Measurements from ENCODE around the gene PNMA5. TPM values are rescaled to one million over a fixed set of nuclear protein-coding genes. Genes with fewer than 3 reads are reported as not detected.

The PNMA5 gene
- total RNA-seq, 6 donors from 2014 or later, result not detected

GRCh38 chrX:152958524-152959465, 35.1 kb downstream of the PNMA5 start:
- ATAC-seq (ENCODE audit: low FRiP score in 2 of 2), result peak; percentile 90 to 99
- Histone ChIP-seq H3K27me3 (no peaks in the 10 kb centered on the region), H3K4me1 (peaks cover 0 to 11% (median 0%) of the 10 kb centered on the region in 4 donors), H3K4me3 (peak overlapping the region in 3 of 4 donors; percentile 31 to 33 (median 32)), H3K27ac (peak overlapping the region; percentile 20 to 78 (median 57)), H3K36me3 (no peaks in the 10 kb centered on the region), H3K9me3 (no peaks in the 10 kb centered on the region)
- 38 to 41% methylated on average over 29 to 53 of the region's 53 CpGs for WGBS, 2 donors
- peak; percentile 85 to 95 for DNase-seq
- TF ChIP-seq POLR2A (IDR thresholded peaks at IDR 0.05) (no peak), EP300 (IDR thresholded peaks at IDR 0.05) (no peak), POLR2AphosphoS5 (IDR thresholded peaks at IDR 0.05) (peak in 1 of 2 donors; percentile 73)
- TF ChIP-seq, protein P1, sequence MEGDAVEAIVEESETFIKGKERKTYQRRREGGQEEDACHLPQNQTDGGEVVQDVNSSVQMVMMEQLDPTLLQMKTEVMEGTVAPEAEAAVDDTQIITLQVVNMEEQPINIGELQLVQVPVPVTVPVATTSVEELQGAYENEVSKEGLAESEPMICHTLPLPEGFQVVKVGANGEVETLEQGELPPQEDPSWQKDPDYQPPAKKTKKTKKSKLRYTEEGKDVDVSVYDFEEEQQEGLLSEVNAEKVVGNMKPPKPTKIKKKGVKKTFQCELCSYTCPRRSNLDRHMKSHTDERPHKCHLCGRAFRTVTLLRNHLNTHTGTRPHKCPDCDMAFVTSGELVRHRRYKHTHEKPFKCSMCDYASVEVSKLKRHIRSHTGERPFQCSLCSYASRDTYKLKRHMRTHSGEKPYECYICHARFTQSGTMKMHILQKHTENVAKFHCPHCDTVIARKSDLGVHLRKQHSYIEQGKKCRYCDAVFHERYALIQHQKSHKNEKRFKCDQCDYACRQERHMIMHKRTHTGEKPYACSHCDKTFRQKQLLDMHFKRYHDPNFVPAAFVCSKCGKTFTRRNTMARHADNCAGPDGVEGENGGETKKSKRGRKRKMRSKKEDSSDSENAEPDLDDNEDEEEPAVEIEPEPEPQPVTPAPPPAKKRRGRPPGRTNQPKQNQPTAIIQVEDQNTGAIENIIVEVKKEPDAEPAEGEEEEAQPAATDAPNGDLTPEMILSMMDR (IDR thresholded peaks at IDR 0.05), result peak; percentile 88 to 96 (median 90)

- no peak for ATAC-seq (ENCODE audit: low FRiP score in 2 of 2)
- peak overlapping the region; percentile 20 to 78 (median 57) for H3K27ac ChIP-seq
- H3K9me3 ChIP-seq, result no peaks in the 10 kb centered on the region
- H3K36me3 ChIP-seq, result no peaks in the 10 kb centered on the region
- peak overlapping the region in 2 of 4 donors; percentile 31 to 32 for H3K4me3 ChIP-seq
- whole genome bisulfite sequencing, 2 donors, result 67 to 80% methylated on average over 5 of the region's 5 CpGs
- TF ChIP-seq EP300 (IDR thresholded peaks at IDR 0.05), result no peak
- TF ChIP-seq POLR2AphosphoS5 (IDR thresholded peaks at IDR 0.05), result no peak
- TF ChIP-seq, protein P1 (IDR thresholded peaks at IDR 0.05), result no peak
- TF ChIP-seq POLR2A (IDR thresholded peaks at IDR 0.05), result no peak
- peaks cover 0 to 11% (median 0%) of the 10 kb centered on the region in 4 donors for H3K4me1 ChIP-seq
- H3K27me3 ChIP-seq, result no peaks in the 10 kb centered on the region
- DNase-seq, result no peak
Observed at GRCh38 chrX:152958047-152958446, 35.9 kb downstream of the PNMA5 start.

GRCh38 chrX:152950786-152951185, 43.1 kb downstream of the PNMA5 start:
- no peak overlapping the region for H3K4me3 ChIP-seq
- no peaks in the 10 kb centered on the region for H3K27me3 ChIP-seq
- no peaks in the 10 kb centered on the region for H3K36me3 ChIP-seq
- H3K9me3 ChIP-seq, result no peaks in the 10 kb centered on the region
- no peak for ATAC-seq (ENCODE audit: low FRiP score in 2 of 2)
- H3K4me1 ChIP-seq, result no peaks in the 10 kb centered on the region
- H3K27ac ChIP-seq, result no peak overlapping the region
- TF ChIP-seq, protein P1 (IDR thresholded peaks at IDR 0.05), result no peak
- TF ChIP-seq EP300 (IDR thresholded peaks at IDR 0.05), result no peak
- TF ChIP-seq POLR2A (IDR thresholded peaks at IDR 0.05), result no peak
- TF ChIP-seq POLR2AphosphoS5 (IDR thresholded peaks at IDR 0.05), result no peak
- DNase-seq, result no peak
- 81 to 95% methylated on average over 6 of the region's 6 CpGs for WGBS, 2 donors

DNA sequence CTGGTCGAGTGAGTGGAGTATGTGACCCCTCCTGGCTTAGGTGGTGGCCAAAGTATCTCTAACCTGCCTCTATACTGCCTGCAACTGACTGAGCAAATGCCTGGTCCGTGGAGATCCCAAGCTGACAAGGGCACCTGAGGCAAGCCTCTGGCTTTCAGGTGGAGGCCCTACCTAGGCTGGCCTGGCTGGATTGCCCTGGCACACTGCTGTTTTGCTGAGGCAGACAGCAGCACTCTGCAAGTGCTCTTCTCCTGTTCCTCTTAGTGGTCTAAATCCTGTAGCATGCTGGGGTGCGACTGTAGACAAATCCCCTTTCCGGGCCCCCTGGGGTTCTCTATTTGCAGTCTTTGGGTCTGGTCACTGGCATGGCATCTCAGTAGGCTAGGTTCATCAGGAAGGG, 44.8 kb downstream of the PNMA5 start:
- Histone ChIP-seq H3K9me3 (no peaks in the 10 kb centered on the region), H3K4me3 (no peak overlapping the region), H3K27me3 (no peaks in the 10 kb centered on the region), H3K27ac (no peak overlapping the region), H3K36me3 (no peaks in the 10 kb centered on the region), H3K4me1 (no peaks in the 10 kb centered on the region)
- TF ChIP-seq POLR2AphosphoS5 (IDR thresholded peaks at IDR 0.05) (no peak), EP300 (IDR thresholded peaks at IDR 0.05) (no peak), POLR2A (IDR thresholded peaks at IDR 0.05) (no peak)
- TF ChIP-seq, protein P1 (IDR thresholded peaks at IDR 0.05), result no peak
- no peak for DNase-seq
- ATAC-seq (ENCODE audit: low FRiP score in 2 of 2), result no peak
- 60 to 74% methylated on average over 1 to 4 of the region's 4 CpGs for WGBS, 2 donors
